HG03103 (cell line): Measurements from ENCODE around the gene LCMT1.
"Not testable (repeated sequence)": the region's sequence is repeated elsewhere in the genome, so short reads cannot be mapped to it uniquely, and the experiment has no call there.

Experiments
- ATAC-seq: cut with Tn5 transposase; IDR thresholded peaks from one replicate; pipeline ENCODE4 v1.9.1; 2021; ENCODE audit warnings: low read depth; ENCODE audit not compliant: unreplicated experiment

LCMT1 gene

DNA sequence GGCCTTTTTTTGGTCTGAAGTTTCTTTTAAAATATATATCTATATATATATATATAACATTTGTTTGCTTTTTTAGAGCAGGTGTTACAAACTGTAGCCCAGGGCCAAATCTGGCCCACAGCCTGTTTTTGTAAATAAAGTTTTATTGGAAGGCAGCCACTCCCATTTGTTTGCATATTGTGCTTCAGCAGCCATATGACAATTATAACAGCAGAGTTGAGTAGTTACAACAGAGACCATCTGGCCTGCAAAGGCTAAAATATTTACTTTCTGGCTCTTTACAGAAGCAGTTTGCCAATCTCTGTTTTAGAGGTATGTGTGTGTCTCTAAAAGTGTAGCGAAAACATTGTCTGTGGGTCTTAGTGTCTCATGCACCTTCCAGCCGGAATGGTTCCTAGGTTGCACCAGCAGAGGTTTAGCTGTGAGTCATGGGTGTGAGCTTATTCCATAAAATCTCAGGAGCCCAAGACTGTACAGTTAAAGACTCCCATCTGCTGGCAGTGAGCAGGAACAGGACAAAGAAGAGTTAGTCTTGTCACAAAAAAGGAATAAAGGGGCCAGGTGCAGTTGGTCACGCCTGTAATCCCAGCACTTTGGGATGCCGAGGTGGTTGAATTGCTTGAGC, 23.8 kb downstream of the LCMT1 start:
- no peak for ATAC-seq

DNA sequence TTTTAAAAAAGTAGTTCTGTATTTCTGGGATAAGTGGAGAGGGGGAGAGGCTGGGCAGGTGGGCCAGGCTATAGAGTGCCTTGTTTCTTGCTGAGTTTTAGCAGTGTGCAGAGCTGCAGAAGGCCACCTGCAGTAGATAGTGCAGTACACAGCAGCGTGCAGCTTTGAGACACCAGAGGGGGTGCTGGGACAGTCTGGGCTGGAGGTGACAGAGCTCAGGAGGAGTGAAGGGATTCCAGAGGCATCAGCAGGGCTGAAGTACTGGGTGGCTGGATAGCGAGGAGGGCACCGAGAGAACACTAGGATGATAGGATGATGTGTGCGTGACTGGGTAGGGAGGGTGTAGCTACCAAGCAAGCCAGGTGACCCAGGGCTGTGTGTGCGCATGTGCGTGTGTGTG, 26.6 kb downstream of the LCMT1 start:
- ATAC-seq: no peak

DNA sequence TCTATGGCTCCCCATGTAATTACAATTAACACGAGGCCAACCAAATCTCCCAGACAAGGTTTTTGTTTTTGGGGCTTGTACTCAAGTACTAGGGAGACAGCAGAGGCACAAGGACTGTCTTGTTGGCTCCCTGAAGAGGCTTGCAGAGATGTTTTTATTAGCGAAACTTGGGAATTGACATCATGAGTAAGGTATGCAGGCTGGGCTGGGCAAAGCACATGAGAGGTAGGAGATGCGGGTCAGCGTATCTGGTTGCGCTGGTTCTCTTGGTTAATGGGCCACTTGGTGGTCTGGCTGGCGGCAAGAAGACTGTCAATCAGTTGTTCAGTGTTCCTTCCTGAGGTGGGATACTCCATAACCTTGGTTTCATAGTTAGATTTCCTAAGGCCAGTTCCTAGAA, 28.9 kb downstream of the LCMT1 start:
- ATAC-seq: no peak

DNA sequence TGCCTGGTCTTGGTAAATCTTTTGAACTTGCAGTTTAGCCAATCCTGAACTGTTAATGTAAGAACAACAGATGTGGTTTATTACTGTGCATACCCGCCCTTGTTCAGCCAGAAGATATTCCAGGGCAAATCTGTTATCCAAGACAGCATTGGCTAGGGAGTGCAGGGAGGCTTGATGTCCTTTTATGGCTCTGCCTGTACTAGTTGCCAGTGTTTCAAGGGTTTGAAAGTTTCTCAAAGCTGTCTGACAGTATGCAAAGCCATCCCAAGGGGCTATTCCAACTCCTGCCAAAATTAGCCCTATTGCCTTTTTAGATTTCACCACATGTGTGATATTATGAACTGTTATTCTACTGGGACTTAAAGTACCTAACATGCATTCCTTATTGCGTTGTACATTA, 30.1 kb downstream of the LCMT1 start:
- ATAC-seq: no peak

DNA sequence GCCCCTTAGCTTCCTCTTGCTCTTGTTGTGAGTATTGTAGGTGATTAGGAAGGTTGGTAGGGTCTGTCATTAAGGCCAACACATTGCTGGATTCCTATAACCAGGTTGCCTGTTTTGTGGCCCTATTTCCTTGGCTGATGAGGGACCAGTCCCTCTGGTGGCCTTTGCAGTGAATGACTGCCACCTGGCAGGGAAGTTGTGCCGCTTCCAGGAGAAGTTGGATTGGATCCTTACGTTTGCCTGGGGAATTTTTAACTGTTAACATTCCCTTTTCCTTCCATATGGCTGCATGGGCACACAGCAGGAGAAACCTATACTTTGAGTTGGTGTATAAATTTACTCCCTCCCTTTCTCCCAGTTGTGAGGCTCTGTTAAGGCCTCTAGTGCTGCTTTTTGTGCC, 32.4 kb downstream of the LCMT1 start:
- no peak for ATAC-seq

DNA sequence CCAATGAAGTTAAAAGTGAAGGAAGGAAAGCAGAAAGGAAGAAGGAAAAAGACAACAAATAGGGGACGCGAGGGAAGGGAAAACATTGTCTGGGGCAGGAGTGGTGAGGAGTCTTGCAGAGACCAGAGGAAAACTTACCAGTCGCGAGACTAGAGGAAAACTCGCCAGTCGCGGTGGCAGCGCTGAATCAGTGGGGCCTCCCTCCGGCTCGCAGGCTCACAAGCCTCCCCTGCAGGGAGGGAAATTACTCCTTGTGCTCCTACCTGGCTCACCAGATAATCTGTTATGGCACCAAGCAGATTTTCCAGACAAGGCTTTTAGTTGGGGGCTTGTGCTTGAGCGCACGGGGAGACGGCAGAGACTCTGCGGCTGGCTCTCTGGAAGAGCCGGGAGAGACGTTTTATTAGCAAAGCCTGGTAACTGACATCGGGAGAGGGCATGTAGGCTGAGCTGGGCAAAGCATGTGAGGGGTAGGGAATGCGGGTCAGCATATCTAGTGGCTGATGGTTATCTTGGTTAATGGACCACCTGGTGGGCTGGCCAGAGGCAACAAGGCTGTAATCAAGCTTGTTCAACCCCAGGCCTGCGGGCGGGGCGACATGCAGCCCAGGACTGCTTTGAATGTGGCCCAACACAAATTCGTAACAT, 37.1 kb downstream of the LCMT1 start:
- no peak for ATAC-seq

DNA sequence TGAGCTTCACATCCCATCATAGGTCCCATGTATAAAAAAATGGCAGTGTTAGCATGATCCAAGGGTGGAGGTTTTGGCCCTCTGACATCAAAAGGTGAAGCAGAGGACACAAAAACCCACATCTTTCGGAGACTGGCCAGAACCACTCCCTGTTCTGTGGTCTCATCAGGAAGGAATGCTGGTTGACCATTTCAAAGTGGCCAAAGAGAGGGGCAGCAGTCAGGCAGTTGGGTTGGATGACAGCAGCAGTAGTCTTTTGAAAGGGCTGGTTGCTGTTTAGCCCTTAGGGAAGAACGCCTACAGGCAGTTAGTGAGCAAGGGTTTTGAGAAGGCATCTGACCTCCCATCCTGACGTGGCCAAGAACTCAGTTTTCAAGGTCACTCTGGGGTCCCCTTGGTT, 40.5 kb downstream of the LCMT1 start:
- no peak for ATAC-seq

DNA sequence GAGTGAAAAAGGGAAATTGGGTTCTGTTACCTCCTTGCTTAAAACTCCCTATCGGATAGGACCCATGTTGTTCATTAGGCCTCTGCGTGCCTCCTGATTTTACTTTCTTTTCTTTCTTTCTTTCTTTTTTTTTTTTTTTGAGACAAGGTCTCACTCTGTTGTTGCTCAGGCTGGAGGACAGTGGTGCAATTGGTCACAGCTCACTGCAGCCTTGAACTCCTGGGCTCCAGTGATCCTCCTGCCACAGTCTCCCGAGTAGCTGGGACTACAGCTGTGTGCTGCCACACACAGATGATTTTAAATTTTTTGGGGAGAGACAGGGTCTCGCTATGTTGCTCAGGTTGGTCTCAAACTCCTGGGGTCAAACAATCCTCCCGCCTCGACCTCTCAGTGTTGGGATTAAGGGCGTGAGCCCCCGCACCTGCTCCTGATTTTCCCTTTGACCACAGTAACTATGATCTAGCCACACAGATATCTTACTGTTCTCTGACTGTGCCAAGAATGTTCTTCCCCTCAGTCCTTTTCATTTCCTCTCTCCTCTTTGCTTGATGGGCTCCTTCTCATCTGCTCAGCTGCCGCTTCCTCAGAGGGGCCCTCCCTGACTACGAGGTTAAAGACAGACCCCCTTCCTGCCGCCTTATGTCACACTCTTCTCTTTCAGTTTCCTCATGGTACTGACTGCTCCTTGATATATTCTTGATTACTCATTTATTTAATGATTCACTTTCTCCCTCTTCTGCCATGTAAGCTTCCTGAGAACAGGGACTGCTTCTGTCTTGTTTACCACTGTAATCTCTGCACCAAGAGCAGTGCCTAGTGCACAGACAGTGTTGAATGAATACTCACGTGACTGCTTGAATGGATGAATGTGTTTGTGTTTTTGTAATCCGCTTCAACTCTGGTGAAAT, 44.3 kb downstream of the LCMT1 start:
- no peak for ATAC-seq

DNA sequence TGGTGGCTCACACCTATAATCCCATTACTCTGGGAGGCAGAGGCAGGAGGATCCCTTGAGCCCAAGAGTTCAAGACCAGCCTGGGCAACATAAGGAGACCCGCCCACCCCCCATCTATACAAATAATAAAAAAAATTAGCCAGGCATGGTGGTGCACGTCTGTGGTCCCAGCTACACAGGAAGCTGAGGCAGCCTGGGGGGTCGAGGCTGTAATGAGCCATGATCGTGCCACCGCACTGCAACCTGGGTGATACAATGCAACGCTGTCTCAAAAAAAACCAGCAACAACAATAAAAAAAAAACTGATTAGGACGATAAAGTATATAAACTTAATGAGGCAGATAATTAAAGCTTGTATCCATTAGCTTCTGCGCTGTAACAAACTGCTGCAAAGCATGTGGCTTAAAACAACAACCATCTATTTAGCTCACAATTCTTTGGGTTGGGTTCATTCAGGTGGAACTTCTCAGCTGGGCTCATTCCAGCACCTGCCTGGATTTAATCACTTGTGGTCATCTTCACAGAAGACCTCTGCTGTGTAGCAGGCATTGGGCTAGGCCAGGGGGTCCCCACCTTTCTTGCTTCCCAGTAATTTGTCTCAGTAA, 45.8 kb downstream of the LCMT1 start:
- ATAC-seq: no peak

DNA sequence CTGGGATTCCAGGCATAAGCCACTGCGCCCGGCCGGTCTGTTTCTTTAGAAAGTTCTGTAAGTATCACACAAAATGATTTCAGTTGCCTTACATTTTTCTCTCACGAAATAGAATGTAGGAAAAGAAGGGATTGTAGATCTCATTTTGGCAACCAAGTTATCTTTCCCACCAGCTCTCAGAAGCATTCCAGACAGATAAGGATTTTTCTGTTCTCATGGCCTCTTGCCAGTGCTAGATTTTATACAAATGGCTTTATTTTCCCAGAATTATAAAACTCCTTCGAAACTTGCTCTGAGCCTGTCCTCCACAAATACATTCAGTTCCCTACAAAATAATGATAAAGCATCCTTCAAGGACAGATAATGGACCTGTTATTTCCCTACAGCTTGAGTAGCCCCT, 46.9 kb downstream of the LCMT1 start:
- ATAC-seq: no peak

DNA sequence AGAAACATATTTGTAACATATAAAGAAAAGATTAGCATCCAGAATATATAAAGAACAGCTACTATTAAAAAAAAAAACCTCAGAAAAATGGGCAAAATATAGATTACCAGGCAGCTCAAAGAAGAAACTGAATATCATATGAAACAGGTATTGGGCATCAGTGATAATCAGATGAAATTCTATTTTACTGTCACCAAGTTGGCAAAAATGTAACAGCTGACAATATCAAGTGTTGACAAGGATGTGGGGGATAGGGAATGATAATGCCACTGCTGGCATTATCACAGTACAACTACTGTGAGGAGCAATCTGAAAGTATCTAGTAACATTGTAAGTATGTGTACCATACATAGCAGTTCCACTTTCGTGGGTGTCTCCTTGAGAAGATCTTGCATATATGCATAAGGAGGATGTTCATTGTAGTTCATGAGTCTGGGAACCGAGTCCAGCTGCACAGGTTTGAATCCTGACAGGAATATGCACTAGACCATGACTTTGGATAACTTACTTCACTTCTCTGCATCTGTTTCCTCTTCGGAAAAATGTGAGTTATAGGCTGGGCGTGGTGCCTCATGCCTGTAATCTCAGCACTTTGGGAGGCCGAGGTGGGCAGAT, 50.3 kb downstream of the LCMT1 start:
- ATAC-seq: no peak

DNA sequence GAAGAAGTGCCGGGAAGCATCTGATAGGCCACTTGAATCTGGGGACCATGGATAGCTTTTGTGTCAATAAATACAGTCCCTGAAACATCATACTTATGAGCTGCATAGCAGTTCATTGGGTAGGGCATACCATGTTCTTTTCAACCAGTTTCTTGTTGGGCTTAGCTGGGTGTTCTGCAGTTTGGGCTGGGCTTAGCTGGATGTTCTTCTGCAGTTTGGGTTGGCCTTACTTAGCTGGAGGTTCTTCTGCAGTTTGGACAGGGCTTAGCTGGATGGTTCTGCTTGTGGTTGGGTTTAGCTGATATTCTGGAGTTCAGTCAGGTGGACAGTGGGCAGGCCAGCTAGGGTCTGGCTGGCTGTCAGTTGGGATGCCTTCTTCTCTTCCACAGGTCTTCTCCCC, 52.1 kb downstream of the LCMT1 start:
- ATAC-seq: no peak

DNA sequence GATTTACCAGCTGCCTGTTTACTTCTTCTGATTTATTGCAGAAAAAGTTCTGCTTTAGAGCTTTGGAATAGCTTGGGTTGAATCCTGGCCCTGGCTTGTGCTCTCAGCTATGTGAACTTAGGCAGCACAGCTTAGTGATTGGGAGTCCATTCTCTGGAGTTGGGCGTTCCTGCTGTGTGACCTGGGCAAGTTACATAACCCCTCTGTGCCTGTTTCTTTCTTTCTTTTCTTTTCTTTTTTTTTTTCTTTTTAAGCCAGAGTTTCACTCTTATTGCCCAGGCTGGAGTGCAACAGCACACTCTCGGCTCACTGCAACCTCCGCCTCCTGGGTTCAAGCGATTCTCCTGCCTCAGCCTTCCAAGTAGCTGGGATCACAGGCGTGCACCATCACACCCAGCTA, 53.7 kb downstream of the LCMT1 start:
- no peak for ATAC-seq

DNA sequence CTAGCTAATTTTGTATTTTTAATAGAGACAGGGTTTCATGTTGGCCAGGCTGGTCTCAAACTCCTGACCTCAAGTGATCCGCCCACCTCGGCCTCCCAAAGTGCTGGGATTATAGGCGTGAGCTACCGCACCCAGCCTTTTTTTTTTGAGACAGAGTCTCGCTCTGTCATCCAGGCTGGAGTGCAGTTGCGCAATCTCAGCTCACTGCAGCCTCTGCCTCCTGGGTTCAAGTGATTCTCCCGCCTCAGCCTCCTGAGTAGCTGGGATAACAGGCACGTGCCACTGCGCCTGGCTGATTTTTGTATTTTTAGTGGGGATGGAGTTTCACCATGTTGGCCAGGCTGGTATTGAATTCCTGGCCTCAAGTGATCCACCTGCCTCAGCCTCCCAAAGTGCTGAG, 56.4 kb downstream of the LCMT1 start:
- ATAC-seq: not testable (repeated sequence)

DNA sequence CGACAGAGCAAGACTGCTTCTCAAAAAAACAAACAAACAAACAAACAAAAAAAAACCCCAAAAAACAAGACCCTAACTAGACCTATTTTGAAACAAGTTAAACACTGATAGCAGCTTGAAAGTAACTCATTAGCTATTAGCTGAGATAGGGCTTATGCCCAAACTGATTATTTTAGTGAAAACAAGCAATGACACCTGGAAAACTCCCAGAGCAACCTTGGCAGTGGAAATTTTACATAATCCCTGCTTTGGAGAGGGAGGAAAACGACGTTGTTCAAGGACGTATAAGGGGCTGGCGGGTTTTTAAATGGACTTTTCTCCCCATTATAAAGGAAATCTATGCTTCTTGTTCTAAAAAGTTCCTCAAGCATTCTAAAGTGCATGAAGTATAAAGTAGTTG, 59.8 kb downstream of the LCMT1 start:
- no peak for ATAC-seq

DNA sequence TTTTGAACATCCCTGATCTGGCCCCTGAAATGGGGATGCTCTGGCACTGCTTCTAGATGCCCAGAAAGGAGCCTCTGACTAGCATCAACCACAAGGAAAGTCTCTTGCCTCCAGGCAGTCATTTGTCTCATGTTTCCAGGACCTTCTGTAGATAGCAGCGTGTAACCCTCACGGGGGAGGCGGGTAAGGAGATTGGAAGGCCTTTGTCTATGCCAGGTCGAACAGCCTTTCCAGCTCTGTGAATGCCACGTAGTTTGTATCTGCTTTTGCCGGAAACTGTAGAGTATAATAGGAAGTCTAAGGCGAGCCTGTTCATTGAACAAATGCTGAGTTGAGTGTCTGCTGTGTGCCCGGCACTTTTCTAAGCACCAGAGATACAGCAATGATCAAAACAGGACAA, 61.3 kb downstream of the LCMT1 start:
- ATAC-seq: no peak

DNA sequence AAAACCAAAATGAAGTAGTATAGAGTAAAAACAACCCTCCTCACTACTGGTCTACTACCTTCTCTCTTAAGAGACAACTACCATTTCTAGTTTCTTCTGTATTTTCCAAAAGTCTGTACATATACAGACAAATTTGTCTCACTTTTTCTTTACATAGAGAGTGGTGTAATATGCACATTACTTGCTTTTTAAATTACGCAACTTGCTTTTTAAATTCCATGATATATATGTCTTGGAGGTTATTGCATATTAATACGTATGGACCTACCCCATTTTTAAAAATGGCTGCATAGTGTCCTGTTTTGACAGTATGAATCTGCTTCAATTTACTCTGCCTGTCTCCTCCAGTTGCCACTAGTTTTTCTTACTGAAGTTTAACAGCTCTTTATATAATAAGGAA, 62.7 kb downstream of the LCMT1 start:
- ATAC-seq: no peak

DNA sequence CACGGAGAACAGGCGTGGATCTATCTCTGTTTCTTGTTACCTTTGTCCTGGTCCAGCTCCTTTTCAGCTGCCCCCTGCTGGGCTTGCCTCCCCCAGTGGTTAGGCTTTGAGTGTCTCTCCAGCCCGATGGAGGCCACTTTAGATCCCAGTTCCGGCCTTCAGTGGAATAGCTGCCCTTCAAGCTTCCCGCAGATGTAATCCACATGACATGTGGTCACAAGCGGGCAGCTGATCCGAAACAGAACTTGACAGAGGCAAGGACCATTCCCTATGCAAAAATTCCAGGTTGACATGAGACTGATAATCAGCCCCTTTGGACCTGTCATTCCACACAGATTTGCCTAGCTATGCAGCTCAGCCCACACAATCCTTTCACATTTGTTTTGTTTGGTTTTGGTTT, 64.6 kb downstream of the LCMT1 start:
- no peak for ATAC-seq

DNA sequence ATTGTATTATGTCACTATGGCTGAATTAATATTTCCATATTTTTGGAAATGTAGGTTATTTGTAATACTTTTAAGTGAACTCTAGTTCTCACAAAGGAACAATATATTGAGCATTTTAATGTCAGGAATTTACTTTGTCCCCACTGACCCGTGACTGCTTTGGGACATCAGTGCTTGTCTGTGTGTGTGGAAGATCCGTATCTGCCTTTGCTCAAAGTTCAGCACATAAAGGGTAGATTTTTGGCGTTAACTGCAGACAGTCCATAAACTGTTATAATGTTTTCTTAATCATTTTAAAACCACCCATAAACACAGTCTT, 65.9 kb downstream of the LCMT1 start:
- no peak for ATAC-seq

DNA sequence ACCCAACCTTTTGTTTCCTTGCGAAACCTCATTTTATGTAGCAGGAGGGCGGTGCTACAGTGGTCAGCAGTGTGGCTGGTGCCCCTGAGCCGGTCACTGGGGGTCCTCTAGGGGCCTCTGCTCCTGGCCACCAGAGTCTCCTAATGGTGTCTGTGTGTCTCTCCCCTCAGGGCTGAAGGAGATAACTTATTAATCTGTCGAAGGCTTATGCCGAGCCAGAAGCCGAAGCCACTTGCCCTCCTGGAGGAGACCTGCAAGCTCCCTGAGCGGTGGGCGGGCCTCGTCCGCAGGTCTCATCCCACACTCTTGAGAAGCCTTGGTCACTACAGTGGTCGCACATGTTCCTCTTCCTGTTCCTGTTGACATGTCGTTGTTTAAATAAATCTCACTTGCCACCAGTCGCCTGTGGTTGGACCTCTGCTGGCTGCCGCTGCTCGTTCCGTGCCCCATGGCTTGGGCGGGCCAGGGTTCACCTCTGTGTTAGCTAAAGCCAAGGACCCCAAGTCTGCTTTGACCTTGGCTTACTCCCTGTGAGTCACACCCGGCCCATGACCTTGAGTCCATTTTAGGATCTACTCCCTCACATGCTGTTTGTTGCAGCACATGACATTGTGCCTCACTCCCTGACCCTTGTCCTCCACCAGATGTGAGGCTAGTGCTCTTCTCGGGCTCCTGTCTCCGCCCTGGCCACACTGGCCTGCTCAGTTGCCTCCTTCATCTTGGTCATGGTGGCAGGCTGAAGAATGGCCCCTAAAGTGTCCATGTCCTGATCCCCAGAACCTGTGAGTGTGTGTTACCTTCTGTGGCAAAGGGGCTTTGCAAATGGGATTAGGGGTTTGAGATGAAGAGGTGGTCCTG, 66.5 kb downstream of the LCMT1 start:
- ATAC-seq: no peak
